HG03432 (cell line): Measurements from ENCODE around the gene FGF4.

Source experiments
- ATAC-seq: cut with Tn5 transposase; IDR thresholded peaks from one replicate; pipeline ENCODE4 v1.9.1; 2021; ENCODE audit warnings: mild to moderate bottlenecking, moderate library complexity; ENCODE audit not compliant: unreplicated experiment

The FGF4 gene

GRCh38 chr11:69729252-69729651 lies 45.9 kb downstream of the FGF4 start:
- ATAC-seq: no peak

- no peak for ATAC-seq
These were observed 47.9 kb downstream of the FGF4 start for GRCh38 chr11:69727266-69727665.

GRCh38 chr11:69726481-69726880 lies 48.7 kb downstream of the FGF4 start:
- ATAC-seq: no peak

- no peak for ATAC-seq
These were observed 49.1 kb downstream of the FGF4 start for GRCh38 chr11:69726019-69726418.

GRCh38 chr11:69721745-69722144 lies 53.4 kb downstream of the FGF4 start:
- no peak for ATAC-seq

- no peak for ATAC-seq
These were observed 54.0 kb downstream of the FGF4 start for GRCh38 chr11:69721106-69721505.
